HG03342 (cell line): ENCODE data around the gene ZNF605.
"Not testable (repeated sequence)": the region's sequence is repeated elsewhere in the genome, so short reads cannot be mapped to it uniquely, and the experiment has no call there.

ENCODE experiments used
- ATAC-seq: cut with Tn5 transposase; IDR thresholded peaks from one replicate; pipeline ENCODE4 v1.9.1; 2021; ENCODE audit warnings: mild to moderate bottlenecking, moderate library complexity; ENCODE audit not compliant: unreplicated experiment

The ZNF605 gene

GRCh38 chr12:132949936-132950837 lies 5.9 kb downstream of the ZNF605 start:
- no peak for ATAC-seq

GRCh38 chr12:132948146-132949066 lies 7.7 kb downstream of the ZNF605 start:
- no peak for ATAC-seq

GRCh38 chr12:132946246-132946820 lies 9.8 kb downstream of the ZNF605 start:
- no peak for ATAC-seq

- ATAC-seq, result no peak
These were observed 10.3 kb downstream of the ZNF605 start for GRCh38 chr12:132945806-132946205.

GRCh38 chr12:132942611-132943010 lies 13.5 kb downstream of the ZNF605 start:
- ATAC-seq, result no peak

GRCh38 chr12:132941336-132941954 lies 14.7 kb downstream of the ZNF605 start:
- ATAC-seq, result no peak

GRCh38 chr12:132940071-132940719 lies 15.9 kb downstream of the ZNF605 start:
- no peak for ATAC-seq

- ATAC-seq, result not testable (repeated sequence)
These were observed 17.3 kb downstream of the ZNF605 start for GRCh38 chr12:132938807-132939206.

- no peak for ATAC-seq
These were observed 18.6 kb downstream of the ZNF605 start for GRCh38 chr12:132937476-132937875.

- not testable (repeated sequence) for ATAC-seq
These were observed 19.2 kb downstream of the ZNF605 start for GRCh38 chr12:132936921-132937320.

GRCh38 chr12:132936163-132936562 lies 19.9 kb downstream of the ZNF605 start:
- no peak for ATAC-seq

GRCh38 chr12:132926415-132926833 lies 29.7 kb downstream of the ZNF605 start:
- no peak for ATAC-seq

GRCh38 chr12:132925597-132926414 lies 30.3 kb downstream of the ZNF605 start:
- ATAC-seq, result no peak

- no peak for ATAC-seq
These were observed 31.8 kb downstream of the ZNF605 start for GRCh38 chr12:132924356-132924755.

GRCh38 chr12:132923356-132923909 lies 32.7 kb downstream of the ZNF605 start:
- ATAC-seq, result no peak

- no peak for ATAC-seq
These were observed 33.4 kb downstream of the ZNF605 start for GRCh38 chr12:132922676-132923075.

- ATAC-seq, result no peak
These were observed 34.4 kb downstream of the ZNF605 start for GRCh38 chr12:132921685-132922084.

GRCh38 chr12:132918680-132919079 lies 37.4 kb downstream of the ZNF605 start:
- no peak for ATAC-seq

GRCh38 chr12:132909030-132909368 lies 47.1 kb downstream of the ZNF605 start:
- no peak for ATAC-seq
